HG02938 (cell line): Measurements from ENCODE around the gene RUNX1.

Source experiments
- ATAC-seq: cut with Tn5 transposase; IDR thresholded peaks from one replicate; pipeline ENCODE4 v1.9.1; 2021; ENCODE audit warnings: mild to moderate bottlenecking, moderate library complexity; ENCODE audit not compliant: unreplicated experiment

Gene RUNX1

DNA sequence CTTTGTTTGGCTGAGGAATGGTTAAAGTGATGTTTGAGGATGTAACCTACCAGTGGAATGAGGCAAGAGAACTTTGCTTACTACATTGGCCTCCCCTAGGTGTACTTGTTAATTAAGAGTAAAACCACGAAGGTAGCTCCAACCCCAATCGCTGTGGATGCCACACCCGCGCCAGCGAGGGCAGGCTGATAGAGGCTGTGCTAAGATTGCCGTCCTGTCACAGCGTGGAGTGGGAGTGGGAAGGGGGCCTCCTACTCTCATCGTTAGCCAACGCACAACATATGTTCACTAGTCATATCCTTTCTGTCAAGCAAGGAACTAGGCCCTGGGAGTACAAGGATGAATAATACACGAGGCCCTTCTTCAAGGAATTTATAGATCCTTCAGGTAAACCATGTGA is 99.6 kb downstream of the RUNX1 start:
- ATAC-seq = no peak

DNA sequence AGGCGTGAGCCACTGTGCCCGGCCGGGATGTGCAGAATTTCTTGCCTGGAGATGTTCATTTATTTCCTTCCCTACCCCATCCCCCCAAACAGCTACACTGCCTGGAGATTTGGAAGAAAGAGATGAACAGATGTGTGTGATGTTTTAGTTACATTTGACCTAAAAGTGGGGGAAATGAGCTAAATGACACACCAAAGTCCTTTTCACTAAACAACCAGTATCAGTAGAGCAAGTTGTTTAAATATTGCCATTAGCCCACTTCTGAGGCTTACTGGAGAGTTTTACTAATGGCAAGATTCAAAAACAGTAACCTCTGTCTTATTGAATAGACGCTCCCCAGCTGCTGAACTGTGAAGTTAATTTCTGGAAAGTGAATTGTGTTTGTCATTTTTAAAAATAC is 100.1 kb downstream of the RUNX1 start:
- ATAC-seq = no peak

DNA sequence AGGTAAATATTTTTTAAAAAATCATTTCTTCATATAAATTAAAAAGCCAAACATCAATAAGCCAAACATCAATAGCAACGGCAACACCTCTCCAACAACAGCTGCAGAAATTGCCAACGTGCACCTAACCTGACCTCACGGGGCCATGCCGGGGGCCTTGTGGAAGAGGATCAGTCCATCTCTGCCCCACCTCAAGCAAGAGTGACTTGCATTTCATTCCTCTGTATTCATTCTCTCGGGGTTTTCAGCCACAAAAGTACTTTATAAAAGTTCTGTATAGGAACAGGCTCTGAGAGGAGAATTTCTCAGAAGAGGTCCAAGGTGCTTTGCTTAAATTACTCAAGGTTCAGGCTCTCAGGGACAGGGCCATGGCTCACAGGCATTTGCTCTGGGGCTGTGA is 100.9 kb downstream of the RUNX1 start:
- ATAC-seq = no peak

- no peak for ATAC-seq
Observed at GRCh38 chr21:34946916-34947534, 102.1 kb downstream of the RUNX1 start.

DNA sequence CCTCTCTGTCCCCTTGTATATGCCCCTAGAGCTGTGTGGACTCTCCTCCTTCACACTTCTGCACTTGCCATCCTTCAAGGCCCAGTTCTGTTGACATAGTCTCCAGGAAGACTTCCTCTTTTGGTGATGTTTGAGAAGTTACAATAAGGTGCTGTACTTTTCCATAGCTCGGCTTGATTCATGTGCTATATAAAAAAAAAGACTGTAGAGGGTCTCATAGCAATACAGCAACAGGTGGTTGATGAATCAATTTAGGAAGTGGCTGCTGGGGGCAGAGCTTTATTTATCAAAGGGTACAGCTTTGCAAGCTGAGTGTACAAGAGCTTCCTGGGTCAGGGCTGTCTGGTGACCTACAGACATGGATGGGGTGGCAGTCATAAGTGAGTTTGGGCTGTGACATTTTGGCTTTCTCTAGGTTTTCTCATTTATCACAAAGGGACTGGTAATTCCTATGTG is 102.7 kb downstream of the RUNX1 start:
- ATAC-seq = no peak

DNA sequence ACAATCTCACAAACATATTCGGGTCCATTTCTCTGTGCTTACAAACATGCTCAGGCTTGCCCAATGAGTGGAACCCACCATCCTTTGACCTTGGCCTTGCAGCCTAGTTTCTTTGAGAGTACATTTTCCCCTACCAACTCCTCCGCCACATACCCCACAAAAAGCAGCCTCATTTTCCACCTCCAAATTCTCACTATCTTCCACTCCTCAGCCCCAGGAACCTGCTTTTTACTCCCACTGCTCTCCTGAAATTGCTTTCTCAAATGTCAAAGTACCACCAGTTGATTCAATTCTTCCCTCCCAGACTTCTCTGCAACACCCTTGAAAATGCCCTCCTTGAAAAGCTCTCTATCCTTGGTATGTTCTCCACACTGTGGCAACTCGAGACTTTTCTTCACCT is 103.8 kb downstream of the RUNX1 start:
- no peak for ATAC-seq

DNA sequence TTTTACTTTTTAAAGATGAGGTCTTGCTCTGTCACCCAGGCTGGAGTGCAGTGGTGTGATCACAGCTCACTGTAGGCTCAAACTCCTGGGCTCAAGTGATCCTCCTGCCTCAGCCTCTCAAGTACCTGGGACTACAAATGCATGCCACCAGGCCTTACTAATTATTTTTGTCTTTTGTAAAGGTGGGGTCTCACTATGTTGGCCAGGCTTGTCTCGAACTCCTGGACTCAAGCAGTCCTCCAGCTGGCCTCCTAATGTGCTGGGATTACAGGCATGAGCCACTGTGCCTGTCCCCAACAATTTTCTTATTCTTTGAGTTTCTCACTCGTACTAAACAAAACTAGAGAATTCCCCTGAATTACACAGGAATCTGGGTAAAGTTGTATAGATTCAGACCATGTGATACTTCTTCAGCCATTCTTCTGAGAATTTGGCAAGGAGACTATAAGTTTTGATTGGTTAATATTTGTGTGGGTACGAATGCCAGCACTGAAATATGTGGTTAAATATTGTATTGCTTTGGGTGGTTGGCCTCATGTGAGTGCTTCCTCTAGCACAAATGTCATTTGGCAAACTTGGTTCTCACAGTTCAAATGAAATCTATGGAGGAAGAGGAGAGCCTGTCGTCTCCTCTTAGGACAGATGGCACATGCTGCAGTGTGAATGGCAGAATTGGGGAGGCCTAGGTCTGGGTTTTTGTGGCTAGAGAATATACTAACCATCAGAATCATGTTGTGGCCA is 104.9 kb downstream of the RUNX1 start:
- no peak for ATAC-seq

DNA sequence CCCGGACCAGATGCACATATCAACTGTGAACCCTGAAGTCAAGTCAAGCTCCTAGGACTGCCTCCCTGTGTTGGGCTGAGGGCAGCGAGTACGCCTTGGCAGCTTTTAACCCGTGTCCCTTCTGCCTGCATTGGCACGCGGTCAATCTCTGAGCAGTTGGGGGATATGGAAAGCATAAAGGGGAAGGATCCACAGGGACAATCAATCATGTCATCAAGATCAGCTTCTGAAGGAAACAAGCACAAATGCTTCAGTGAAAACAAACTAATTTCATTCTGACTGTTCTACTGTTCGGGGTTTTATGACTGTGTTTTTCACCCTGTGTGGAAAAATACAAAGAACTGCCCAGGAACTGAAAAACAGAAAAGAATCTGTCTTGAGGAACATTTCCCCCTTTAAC is 106.2 kb downstream of the RUNX1 start:
- ATAC-seq = no peak

- no peak for ATAC-seq
Observed at GRCh38 chr21:34941162-34941561, 107.9 kb downstream of the RUNX1 start.

DNA sequence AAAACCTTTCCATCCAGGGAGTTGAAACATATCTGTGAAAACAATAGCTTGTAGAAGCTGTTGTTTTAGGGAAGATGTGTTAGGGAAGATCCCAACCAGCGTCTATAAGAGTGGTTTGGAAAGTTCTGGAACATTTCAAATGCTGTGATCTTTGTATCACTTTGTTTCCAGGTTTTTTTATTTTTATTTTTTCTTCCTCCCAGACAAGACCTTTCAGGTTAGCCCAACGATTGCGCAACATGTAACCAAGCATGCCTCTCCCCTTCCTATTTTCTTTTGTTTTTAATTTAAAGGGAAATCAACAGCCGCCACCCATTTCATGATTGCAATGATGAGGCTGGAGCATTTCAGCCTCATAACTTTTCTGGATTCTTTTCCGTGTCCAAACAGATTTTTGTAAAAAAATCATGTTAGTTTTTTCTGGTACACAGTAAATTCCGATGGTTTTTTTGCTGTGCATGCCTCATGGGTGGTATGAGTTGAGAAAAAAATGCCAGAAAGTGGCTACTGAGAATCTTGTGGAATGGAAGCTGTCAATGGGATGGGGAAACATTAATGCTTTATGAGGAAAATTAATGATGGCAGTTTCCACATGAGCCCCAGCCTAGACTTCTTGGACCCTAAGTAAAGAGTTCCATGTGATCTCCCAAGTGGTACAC is 109.3 kb downstream of the RUNX1 start:
- no peak for ATAC-seq

- ATAC-seq = no peak
Observed at GRCh38 chr21:34938089-34938764, 110.9 kb downstream of the RUNX1 start.

DNA sequence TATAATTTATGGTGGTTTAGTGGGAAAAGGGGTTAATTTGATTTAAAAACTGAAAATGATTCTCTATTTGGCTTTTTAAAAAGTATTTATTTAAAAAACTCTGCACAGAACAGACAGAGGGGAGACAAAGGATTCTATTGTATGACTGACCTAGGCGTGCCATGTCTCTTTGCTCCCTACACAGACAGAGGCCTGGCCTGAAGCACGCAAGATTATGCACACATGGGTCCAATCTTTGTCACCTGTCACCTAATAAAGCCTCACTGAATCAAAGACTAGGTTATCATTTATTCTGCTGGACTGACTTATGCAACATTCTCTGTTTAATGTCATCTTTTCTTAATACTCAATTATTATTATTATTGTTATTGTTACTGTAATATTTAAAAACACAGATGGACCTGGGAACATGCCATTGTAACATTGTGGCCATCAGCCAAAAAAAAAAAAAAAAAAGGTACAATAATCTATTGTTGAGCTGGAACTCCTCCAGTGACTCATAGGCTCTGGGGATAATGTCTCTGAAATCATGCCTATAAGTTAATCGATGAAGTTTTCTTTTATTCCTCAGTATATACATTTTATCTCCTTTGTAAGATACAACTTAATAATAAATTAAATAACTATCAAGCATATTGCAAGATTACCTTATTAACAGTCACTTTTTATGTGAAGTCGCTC is 112.1 kb downstream of the RUNX1 start:
- no peak for ATAC-seq

DNA sequence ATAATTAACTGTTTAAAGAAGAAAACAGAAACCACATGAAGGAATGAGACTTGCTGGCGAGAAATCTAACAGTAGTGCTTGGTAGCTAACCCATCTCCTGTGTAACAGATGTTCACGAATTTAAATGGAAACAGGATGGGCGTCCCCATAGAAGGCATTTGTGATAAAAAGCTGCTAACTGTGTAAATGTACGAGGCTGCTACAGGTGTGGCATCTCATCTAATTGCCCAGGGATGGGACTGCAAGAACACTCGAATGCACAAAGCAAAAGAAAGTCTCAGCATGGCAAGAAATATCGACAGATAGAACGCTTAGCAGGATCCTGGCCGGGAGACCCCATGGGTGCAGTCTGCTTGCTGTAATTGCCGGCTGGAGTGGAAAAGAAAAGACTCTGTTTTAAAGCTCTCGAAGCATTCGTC is 112.7 kb downstream of the RUNX1 start:
- no peak for ATAC-seq

DNA sequence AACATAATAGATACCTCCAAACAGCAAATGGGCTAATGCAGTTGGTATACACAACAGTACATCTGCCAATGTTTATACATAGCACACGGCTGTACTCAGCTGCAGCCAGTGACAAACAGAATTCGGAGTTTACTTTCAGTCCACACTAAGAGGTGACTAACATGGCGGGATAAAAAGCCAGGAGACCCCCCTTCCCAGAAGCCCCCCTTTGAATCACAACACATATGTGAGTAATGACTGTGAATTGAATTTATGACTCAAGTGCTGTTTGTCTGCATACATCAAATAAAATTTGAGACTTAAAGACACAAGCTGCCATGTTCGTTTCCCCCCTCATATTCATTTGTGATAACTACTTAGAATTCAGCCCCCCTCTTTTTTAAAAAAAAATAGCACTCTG is 113.2 kb downstream of the RUNX1 start:
- no peak for ATAC-seq

DNA sequence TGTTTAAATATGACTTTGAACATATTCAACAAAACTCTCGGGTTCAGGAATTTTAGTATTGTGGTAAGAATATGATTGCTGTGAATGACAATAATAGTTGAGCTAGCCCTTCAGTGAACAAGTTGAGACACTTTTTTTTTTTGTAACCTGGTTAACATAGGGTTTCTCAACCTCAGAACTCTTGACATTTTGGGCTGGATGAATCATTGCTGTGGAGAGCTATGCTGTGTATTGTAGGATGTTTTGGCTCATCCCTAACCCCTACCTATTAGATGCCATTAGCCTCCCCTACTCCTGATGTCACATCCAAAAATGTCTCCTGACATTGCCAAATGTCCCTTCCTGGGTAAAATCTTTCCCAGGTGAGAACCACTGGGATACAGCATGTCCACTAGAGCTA is 113.7 kb downstream of the RUNX1 start:
- no peak for ATAC-seq

DNA sequence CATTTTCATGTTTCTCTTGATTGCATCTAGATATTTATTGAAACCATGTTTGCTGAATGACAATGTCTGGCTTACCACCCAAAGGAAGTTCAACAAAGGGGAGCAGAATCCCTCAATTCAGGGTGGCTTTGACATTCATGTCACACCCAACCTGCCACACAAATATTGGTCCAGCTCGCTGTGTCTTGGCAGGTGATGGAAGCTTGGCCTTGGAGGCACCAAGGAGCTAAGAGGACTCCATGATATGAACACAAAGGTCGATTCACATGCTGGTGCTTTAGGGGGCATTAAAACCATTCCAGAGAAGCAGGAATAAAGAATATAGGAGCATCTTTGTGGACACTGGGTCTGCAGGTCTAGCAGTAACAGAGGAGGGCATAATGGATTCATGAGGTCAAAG is 114.8 kb downstream of the RUNX1 start:
- no peak for ATAC-seq

DNA sequence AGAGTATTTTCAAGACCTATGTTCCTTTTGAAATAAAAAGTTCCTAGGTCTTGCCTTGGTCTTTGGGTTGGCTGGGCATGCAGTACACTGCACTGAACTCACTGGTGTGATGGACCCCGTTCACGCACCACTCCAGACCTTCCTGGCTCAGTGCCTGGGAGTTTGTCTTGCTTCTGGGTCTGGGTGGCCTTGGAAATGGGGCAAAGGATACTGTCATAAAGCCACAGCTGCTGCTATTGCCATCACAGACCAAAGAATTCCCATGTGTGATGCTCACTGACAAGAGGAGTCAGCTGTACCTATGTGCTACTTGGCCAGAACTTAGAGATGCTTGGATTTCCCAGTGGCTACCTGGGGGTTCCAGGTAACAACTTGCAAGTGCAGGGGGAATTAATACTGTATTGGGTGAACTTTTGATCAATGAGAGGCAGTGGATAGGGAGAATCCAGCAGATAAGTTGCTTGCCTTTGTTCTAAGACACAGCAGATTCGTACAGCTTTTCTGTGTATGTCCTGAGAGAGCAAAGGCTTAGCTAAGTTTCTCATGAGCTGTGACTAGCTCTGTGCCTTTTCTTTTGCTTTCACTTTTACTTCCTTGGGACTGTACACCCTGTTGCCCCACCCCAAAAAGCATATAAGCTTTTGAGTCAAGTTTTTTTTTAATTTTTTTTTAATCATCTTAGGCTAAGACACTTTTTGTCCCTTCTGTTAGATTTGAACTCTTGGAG is 115.3 kb downstream of the RUNX1 start:
- no peak for ATAC-seq

DNA sequence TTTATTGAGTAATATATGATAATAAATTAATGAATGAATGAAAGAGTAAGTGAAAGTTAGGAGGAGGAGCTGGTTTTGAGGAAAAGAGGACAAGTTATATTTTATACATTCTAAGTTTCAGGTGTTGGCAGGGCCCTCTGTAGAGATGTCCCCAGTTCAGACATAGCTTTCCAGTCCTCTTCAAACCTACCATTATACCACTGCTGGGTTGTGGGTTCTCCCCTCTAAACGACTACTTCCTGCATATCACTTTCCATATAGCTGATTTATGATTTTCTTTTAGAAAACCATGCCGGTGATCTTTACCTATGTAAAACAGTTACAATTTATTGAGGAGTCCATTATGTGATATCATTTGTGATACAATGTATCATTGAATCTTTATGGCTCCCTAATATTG is 116.9 kb downstream of the RUNX1 start:
- ATAC-seq = no peak

- no peak for ATAC-seq
Observed at GRCh38 chr21:34930971-34931370, 118.1 kb downstream of the RUNX1 start.

GRCh38 chr21:34928637-34929036 is 120.5 kb downstream of the RUNX1 start:
- ATAC-seq = no peak
